ENCODE measurements around the gene TJP2.
"Not testable (repeated sequence)": the region's sequence is repeated elsewhere in the genome, so short reads cannot be mapped to it uniquely, and the experiment has no call there.

Gene TJP2

GRCh38 chr9:69295872-69296552 is 121.9 kb downstream of the TJP2 start:
- TF ChIP-seq MYC (IDR thresholded peaks at IDR 0.05; ENCODE audit: low read depth, low read length) (no peak), POLR2A (IDR thresholded peaks at IDR 0.05; ENCODE audit: extremely low read depth, insufficient read length) (no peak), CTCF (IDR thresholded peaks at IDR 0.05; ENCODE audit: low read depth, low read length) (no peak), MAX (IDR thresholded peaks at IDR 0.05; ENCODE audit: low read depth, low read length) (no peak)
- no peak for DNase-seq (ENCODE audit: low read depth)
- H3K4me3 ChIP-seq (ENCODE audit: low read depth, low read length), result no peak overlapping the region

GRCh38 chr9:69297300-69297980 is 123.4 kb downstream of the TJP2 start:
- no peak for DNase-seq (ENCODE audit: low read depth)
- H3K4me3 ChIP-seq (ENCODE audit: low read depth, low read length), result no peak overlapping the region
- no peak for TF ChIP-seq MYC (IDR thresholded peaks at IDR 0.05; ENCODE audit: low read depth, low read length)
- no peak for TF ChIP-seq POLR2A (IDR thresholded peaks at IDR 0.05; ENCODE audit: extremely low read depth, insufficient read length)
- no peak for TF ChIP-seq MAX (IDR thresholded peaks at IDR 0.05; ENCODE audit: low read depth, low read length)
- no peak for TF ChIP-seq CTCF (IDR thresholded peaks at IDR 0.05; ENCODE audit: low read depth, low read length)

GRCh38 chr9:69299315-69299714 is 125.2 kb downstream of the TJP2 start:
- DNase-seq (ENCODE audit: low read depth), result peak; percentile 2
- no peak overlapping the region for H3K4me3 ChIP-seq (ENCODE audit: low read depth, low read length)
- TF ChIP-seq POLR2A (IDR thresholded peaks at IDR 0.05; ENCODE audit: extremely low read depth, insufficient read length) (no peak), MYC (IDR thresholded peaks at IDR 0.05; ENCODE audit: low read depth, low read length) (no peak), CTCF (IDR thresholded peaks at IDR 0.05; ENCODE audit: low read depth, low read length) (no peak), MAX (IDR thresholded peaks at IDR 0.05; ENCODE audit: low read depth, low read length) (no peak)

- H3K4me3 ChIP-seq (ENCODE audit: low read depth, low read length), result no peak overlapping the region
- no peak for TF ChIP-seq CTCF (IDR thresholded peaks at IDR 0.05; ENCODE audit: low read depth, low read length)
- no peak for TF ChIP-seq MYC (IDR thresholded peaks at IDR 0.05; ENCODE audit: low read depth, low read length)
- TF ChIP-seq MAX (IDR thresholded peaks at IDR 0.05; ENCODE audit: low read depth, low read length), result no peak
- TF ChIP-seq POLR2A (IDR thresholded peaks at IDR 0.05; ENCODE audit: extremely low read depth, insufficient read length), result no peak
Observed at GRCh38 chr9:69299826-69300225, 125.7 kb downstream of the TJP2 start.

GRCh38 chr9:69303331-69303730 is 129.3 kb downstream of the TJP2 start:
- no peak overlapping the region for H3K4me3 ChIP-seq (ENCODE audit: low read depth, low read length)
- no peak for DNase-seq (ENCODE audit: low read depth)
- TF ChIP-seq CTCF (IDR thresholded peaks at IDR 0.05; ENCODE audit: low read depth, low read length) (no peak), MYC (IDR thresholded peaks at IDR 0.05; ENCODE audit: low read depth, low read length) (no peak), MAX (IDR thresholded peaks at IDR 0.05; ENCODE audit: low read depth, low read length) (no peak)

More at GRCh38 chr9:69299826-69300225, 125.7 kb downstream of the TJP2 start:
- DNase-seq (ENCODE audit: low read depth), result no peak

GRCh38 chr9:69306895-69307445 is 132.9 kb downstream of the TJP2 start:
- not testable (repeated sequence) for DNase-seq (ENCODE audit: low read depth); H3K4me3 ChIP-seq (ENCODE audit: low read depth, low read length)

Data from NB4 (cell line).